ENCODE measurements around the gene SSBP4. TPM values are rescaled to one million over a fixed set of nuclear protein-coding genes. Genes with fewer than 3 reads are reported as not detected.
"Not testable (repeated sequence)": the region's sequence is repeated elsewhere in the genome, so short reads cannot be mapped to it uniquely, and the experiment has no call there.

Gene SSBP4
- total and polyA plus RNA-seq, 3 experiments from 2014 or later, result 108 to 131 (median 111) TPM

GRCh38 chr19:18397242-18398202 lies 21.7 kb upstream of the SSBP4 start, which contains the start of gene LRRC25:
LRRC25 (minus strand) TSS chr19:18397622; CDS start chr19:18396963, 659 bp downstream.
- H3K27me3 Mint-ChIP-seq, result peaks cover 23 to 24% of the 10 kb centered on the region in 2 donors
- H3K4me1 Mint-ChIP-seq, result peaks cover 0 to 6% (median 0%) of the 10 kb centered on the region in 3 donors
- H3K4me3 Mint-ChIP-seq, result no peak within 1 kb of the TSS
- H3K9me3 Mint-ChIP-seq, result no peaks in the 10 kb centered on the region
- Histone ChIP-seq H3K4me3 (ENCODE audit: low read length) (no peak within 1 kb of the TSS), H3K4me1 (ENCODE audit: insufficient read depth, low read length) (peaks cover 6% of the 10 kb centered on the region), H3K27me3 (ENCODE audit: insufficient read depth, low read length, poor library complexity, severe bottlenecking) (peaks cover 18% of the 10 kb centered on the region), H3K36me3 (ENCODE audit: insufficient read depth, low read length) (no peaks in the 10 kb centered on the region), H3K27ac (ENCODE audit: low read depth, low read length) (no peak within 1 kb of the TSS), H3K9me3 (ENCODE audit: low read length) (no peaks in the 10 kb centered on the region)
- ChIA-PET POLR2A (no interaction called here), CTCF (interaction anchor here (1.3 to 1.4 kb wide), 2 partner anchors 9 to 17 kb away, joined by 4 to 8 read pairs; no protein-coding TSS in a partner anchor)
- no peaks in the 10 kb centered on the region for H3K36me3 Mint-ChIP-seq
- no peak for DNase-seq
- no peak within 1 kb of the TSS for H3K27ac Mint-ChIP-seq

- ChIA-PET CTCF (interaction anchor here (0.8 to 1.4 kb wide), 2 partner anchors 10 to 11 kb away, joined by 4 to 8 read pairs; no protein-coding TSS in a partner anchor), POLR2A (no interaction called here)
- Histone ChIP-seq H3K27ac (ENCODE audit: low read depth, low read length) (no peak overlapping the region), H3K4me1 (ENCODE audit: insufficient read depth, low read length) (peaks cover 6% of the 10 kb centered on the region), H3K4me3 (ENCODE audit: low read length) (no peak overlapping the region), H3K9me3 (ENCODE audit: low read length) (no peaks in the 10 kb centered on the region), H3K36me3 (ENCODE audit: insufficient read depth, low read length) (no peaks in the 10 kb centered on the region), H3K27me3 (ENCODE audit: insufficient read depth, low read length, poor library complexity, severe bottlenecking) (peaks cover 16% of the 10 kb centered on the region)
- peaks cover 19 to 21% of the 10 kb centered on the region in 2 donors for H3K27me3 Mint-ChIP-seq
- no peak overlapping the region for H3K4me3 Mint-ChIP-seq
- H3K4me1 Mint-ChIP-seq, result peaks cover 0 to 6% (median 0%) of the 10 kb centered on the region in 3 donors
- H3K9me3 Mint-ChIP-seq, result no peaks in the 10 kb centered on the region
- H3K27ac Mint-ChIP-seq, result no peak overlapping the region
- no peaks in the 10 kb centered on the region for H3K36me3 Mint-ChIP-seq
- no peak for DNase-seq
Observed at GRCh38 chr19:18399008-18399407, 20.2 kb upstream of the SSBP4 start.

GRCh38 chr19:18401580-18402112 lies 17.6 kb upstream of the SSBP4 start:
- Histone ChIP-seq H3K36me3 (ENCODE audit: insufficient read depth, low read length) (no peaks in the 10 kb centered on the region), H3K9me3 (ENCODE audit: low read length) (no peaks in the 10 kb centered on the region), H3K4me1 (ENCODE audit: insufficient read depth, low read length) (peaks cover 6% of the 10 kb centered on the region), H3K27ac (ENCODE audit: low read depth, low read length) (peak overlapping the region; percentile 21), H3K4me3 (ENCODE audit: low read length) (no peak overlapping the region), H3K27me3 (ENCODE audit: insufficient read depth, low read length, poor library complexity, severe bottlenecking) (peaks cover 16% of the 10 kb centered on the region)
- H3K9me3 Mint-ChIP-seq, result no peaks in the 10 kb centered on the region
- POLR2A ChIA-PET, result interaction anchor here (1.0 kb wide), 1 partner anchor 13 kb away, joined by 3 read pairs; no protein-coding TSS in a partner anchor
- peaks cover 14 to 17% of the 10 kb centered on the region in 2 donors for H3K27me3 Mint-ChIP-seq
- DNase-seq, result no peak
- CTCF ChIA-PET, result interaction anchor here (1.2 to 1.9 kb wide), 2 partner anchors 9 to 13 kb away, joined by 3 to 14 read pairs; no protein-coding TSS in a partner anchor
- H3K27ac Mint-ChIP-seq, result no peak overlapping the region
- peaks cover 0 to 6% (median 0%) of the 10 kb centered on the region in 3 donors for H3K4me1 Mint-ChIP-seq
- H3K36me3 Mint-ChIP-seq, result no peaks in the 10 kb centered on the region
- H3K4me3 Mint-ChIP-seq, result no peak overlapping the region

- peaks cover 8 to 11% of the 10 kb centered on the region in 2 donors for H3K27me3 Mint-ChIP-seq
- H3K4me3 ChIP-seq (ENCODE audit: low read length); DNase-seq; H3K4me1 Mint-ChIP-seq; POLR2A ChIA-PET; H3K9me3 Mint-ChIP-seq; H3K9me3 ChIP-seq (ENCODE audit: low read length); H3K36me3 ChIP-seq (ENCODE audit: insufficient read depth, low read length); H3K4me3 Mint-ChIP-seq; H3K27ac Mint-ChIP-seq; H3K27me3 ChIP-seq (ENCODE audit: insufficient read depth, low read length, poor library complexity, severe bottlenecking); H3K36me3 Mint-ChIP-seq; H3K4me1 ChIP-seq (ENCODE audit: insufficient read depth, low read length): not testable (repeated sequence)
- CTCF ChIA-PET, result interaction anchor here (1.9 kb wide), 1 partner anchor 14 kb away, joined by 14 read pairs; no protein-coding TSS in a partner anchor
- H3K27ac ChIP-seq (ENCODE audit: low read depth, low read length), result peak overlapping the region; percentile 21
Observed at GRCh38 chr19:18402455-18403248, 16.5 kb upstream of the SSBP4 start.

GRCh38 chr19:18405754-18406153 lies 13.4 kb upstream of the SSBP4 start:
- CTCF ChIA-PET, result interaction anchor here (1.1 kb wide), 1 partner anchor 11 kb away, joined by 5 read pairs; no protein-coding TSS in a partner anchor

GRCh38 chr19:18406749-18407148 lies 12.4 kb upstream of the SSBP4 start:
- H3K36me3 Mint-ChIP-seq, result no peaks in the 10 kb centered on the region
- Histone ChIP-seq H3K9me3 (ENCODE audit: low read length) (no peaks in the 10 kb centered on the region), H3K4me3 (ENCODE audit: low read length) (no peak overlapping the region), H3K36me3 (ENCODE audit: insufficient read depth, low read length) (no peaks in the 10 kb centered on the region), H3K4me1 (ENCODE audit: insufficient read depth, low read length) (no peaks in the 10 kb centered on the region), H3K27ac (ENCODE audit: low read depth, low read length) (no peak overlapping the region), H3K27me3 (ENCODE audit: insufficient read depth, low read length, poor library complexity, severe bottlenecking) (no peaks in the 10 kb centered on the region)
- ChIA-PET POLR2A (no interaction called here), CTCF (interaction anchor here (0.8 to 1.3 kb wide), 4 partner anchors 18 to 182 kb away, joined by 3 read pairs; no protein-coding TSS in a partner anchor)
- H3K9me3 Mint-ChIP-seq, result no peaks in the 10 kb centered on the region
- peaks cover 4 to 6% (median 5%) of the 10 kb centered on the region in 3 donors for H3K4me1 Mint-ChIP-seq
- H3K27ac Mint-ChIP-seq, result no peak overlapping the region
- H3K4me3 Mint-ChIP-seq, result no peak overlapping the region
- DNase-seq, result no peak
- no peaks in the 10 kb centered on the region for H3K27me3 Mint-ChIP-seq

More at GRCh38 chr19:18405754-18406153, 13.4 kb upstream of the SSBP4 start:
- H3K9me3 ChIP-seq (ENCODE audit: low read length); H3K36me3 Mint-ChIP-seq; DNase-seq; H3K4me3 ChIP-seq (ENCODE audit: low read length); H3K4me1 ChIP-seq (ENCODE audit: insufficient read depth, low read length); H3K4me3 Mint-ChIP-seq; H3K27me3 Mint-ChIP-seq; H3K27ac Mint-ChIP-seq; H3K27ac ChIP-seq (ENCODE audit: low read depth, low read length); H3K9me3 Mint-ChIP-seq; H3K4me1 Mint-ChIP-seq; H3K27me3 ChIP-seq (ENCODE audit: insufficient read depth, low read length, poor library complexity, severe bottlenecking); H3K36me3 ChIP-seq (ENCODE audit: insufficient read depth, low read length): not testable (repeated sequence)
- POLR2A ChIA-PET, result interaction anchor here (0.6 kb wide), 1 partner anchor 183 kb away, joined by 4 read pairs; no protein-coding TSS in a partner anchor

GRCh38 chr19:18408053-18408476 lies 11.1 kb upstream of the SSBP4 start:
- Mint-ChIP-seq H3K27me3 (no peaks in the 10 kb centered on the region), H3K4me3 (no peak overlapping the region), H3K4me1 (peaks cover 4 to 6% (median 5%) of the 10 kb centered on the region in 3 donors), H3K27ac (no peak overlapping the region), H3K9me3 (no peaks in the 10 kb centered on the region), H3K36me3 (no peaks in the 10 kb centered on the region)
- H3K9me3 ChIP-seq (ENCODE audit: low read length), result no peaks in the 10 kb centered on the region
- ChIA-PET CTCF (interaction anchor here (1.3 kb wide), 1 partner anchor 19 kb away, joined by 3 read pairs; no protein-coding TSS in a partner anchor), POLR2A (no interaction called here)
- no peaks in the 10 kb centered on the region for H3K4me1 ChIP-seq (ENCODE audit: insufficient read depth, low read length)
- peak in 1 of 5 donors; percentile 44 for DNase-seq
- no peak overlapping the region for H3K27ac ChIP-seq (ENCODE audit: low read depth, low read length)
- H3K27me3 ChIP-seq (ENCODE audit: insufficient read depth, low read length, poor library complexity, severe bottlenecking), result no peaks in the 10 kb centered on the region
- no peaks in the 10 kb centered on the region for H3K36me3 ChIP-seq (ENCODE audit: insufficient read depth, low read length)
- no peak overlapping the region for H3K4me3 ChIP-seq (ENCODE audit: low read length)

Measured in CD8-positive, alpha-beta memory T cell (primary cell).